T-helper 22 cell (primary cell): Measurements from ENCODE around the gene ACVR2A.

Experiments used
- DNase-seq: peaks from one replicate; pipeline ENCODE4 v3.0.0-alpha.2; 2020; ENCODE audit warnings: low read depth

ACVR2A gene

DNA sequence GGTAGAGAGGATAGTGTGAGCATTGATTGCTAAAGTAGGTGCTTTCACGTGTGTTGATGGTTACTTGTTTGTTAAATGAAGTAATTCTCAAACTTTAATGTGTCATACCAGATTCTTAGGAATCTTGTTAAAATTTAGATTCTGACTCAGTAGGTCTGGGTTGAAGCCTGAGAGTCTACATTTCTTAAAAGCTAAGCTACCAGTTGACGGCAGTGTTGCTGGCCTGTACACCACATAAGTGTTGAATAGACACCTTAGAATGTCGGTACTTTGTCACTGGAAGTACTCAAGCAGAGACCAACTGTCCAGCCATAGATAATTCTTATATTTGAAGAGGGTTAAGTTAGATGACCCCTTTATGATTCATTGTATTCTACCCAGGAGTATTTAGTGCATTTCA, 79.8 kb downstream of the ACVR2A start:
- no peak for DNase-seq

DNA sequence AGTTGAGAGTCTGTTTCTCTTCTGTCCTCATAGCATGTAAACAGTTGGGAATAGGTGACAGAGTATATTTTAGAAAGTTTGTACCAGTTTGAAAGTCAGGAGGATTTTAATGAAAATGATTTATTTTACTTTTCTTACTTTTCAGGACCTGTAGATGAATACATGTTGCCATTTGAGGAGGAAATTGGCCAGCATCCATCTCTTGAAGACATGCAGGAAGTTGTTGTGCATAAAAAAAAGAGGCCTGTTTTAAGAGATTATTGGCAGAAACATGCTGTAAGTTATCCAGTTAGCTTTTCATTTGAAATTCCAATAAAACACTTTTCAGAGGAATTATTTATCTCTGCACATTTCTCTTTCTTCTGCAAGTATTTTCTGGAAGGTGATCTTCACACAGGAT, 81.1 kb downstream of the ACVR2A start:
- DNase-seq: no peak

DNA sequence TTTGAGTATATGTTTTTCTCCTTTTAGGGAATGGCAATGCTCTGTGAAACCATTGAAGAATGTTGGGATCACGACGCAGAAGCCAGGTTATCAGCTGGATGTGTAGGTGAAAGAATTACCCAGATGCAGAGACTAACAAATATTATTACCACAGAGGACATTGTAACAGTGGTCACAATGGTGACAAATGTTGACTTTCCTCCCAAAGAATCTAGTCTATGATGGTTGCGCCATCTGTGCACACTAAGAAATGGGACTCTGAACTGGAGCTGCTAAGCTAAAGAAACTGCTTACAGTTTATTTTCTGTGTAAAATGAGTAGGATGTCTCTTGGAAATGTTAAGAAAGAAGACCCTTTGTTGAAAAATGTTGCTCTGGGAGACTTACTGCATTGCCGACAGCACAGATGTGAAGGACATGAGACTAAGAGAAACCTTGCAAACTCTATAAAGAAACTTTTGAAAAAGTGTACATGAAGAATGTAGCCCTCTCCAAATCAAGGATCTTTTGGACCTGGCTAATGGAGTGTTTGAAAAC, 82.3 kb downstream of the ACVR2A start:
- DNase-seq: no peak

DNA sequence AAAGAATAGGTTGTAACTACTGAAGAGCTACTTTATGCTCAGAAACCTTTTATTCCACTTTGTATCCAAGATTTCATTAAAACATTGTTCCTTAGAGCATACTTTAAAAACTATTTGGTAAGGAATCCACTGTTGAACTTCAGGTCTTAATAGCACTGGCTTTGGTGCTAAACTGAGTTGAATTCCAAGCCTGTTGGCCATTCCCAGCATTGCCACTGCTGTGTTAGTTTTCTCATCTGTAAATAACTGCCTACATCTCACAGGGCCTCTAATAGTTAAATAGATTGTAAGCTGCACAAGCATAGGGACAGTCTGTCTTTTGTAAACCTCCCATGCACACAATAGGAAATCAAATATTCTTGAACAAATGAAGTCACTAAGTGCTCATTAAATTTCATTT, 89.1 kb downstream of the ACVR2A start:
- no peak for DNase-seq

DNA sequence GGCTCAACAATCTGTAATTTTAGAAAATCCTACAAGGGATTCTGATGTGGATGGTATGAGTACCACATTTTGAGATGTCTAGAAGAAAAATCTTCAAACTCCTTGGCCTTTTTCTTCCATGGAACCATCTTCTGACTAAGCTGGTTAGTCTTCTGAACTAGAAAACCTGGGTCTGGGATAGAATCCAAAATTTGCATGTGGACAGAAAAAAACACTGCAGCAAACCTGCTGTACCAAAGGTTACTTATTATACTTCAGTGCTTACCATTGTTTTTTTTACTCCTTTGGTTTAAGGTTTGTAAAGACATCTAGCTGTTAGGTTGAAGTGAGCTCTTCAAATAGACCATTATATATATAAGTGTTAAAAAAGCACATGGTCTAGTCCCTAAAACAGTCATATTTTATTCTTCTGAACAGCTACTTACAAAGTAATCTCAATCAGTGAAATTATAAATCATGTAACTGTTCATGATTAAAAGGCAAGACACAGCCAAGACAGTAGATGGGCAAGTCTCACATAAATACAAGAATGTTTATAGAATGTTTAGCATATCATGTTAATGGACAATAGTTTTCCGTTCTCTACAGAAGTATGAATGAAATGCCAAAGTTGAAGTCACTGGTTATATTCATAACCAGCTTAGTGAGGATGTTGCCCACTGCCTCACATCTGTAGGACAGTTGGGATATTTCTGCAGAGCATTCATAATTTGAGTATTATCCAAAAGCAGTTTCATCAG, 90.2 kb downstream of the ACVR2A start:
- DNase-seq: no peak

DNA sequence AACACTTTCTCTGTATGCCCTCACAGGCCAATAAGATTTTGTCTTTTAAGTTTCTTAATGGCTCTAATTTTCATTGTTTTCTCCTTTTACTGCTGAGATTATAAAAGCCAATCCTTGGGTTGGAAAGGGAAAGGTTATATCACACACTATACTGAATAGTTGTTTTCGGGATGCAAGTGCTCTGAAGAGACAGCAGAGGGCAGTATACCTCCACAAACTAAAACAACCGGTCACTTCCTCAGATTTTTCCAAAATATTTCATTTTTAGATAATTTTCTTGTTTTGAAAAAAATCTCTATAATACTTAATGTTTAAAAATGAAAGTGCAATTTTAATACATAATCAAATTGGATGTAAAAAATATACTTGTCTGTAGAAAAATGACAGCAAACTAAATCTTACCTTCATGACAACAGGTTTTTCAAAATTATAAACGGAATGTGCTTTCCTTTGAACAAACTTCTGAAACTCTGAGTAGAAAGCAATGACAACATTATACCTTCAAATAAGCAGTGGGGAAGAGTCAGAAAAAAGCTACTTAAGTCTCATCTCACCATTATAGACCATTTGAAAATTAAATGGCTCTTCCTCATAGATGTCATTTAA, 93.0 kb downstream of the ACVR2A start:
- no peak for DNase-seq

DNA sequence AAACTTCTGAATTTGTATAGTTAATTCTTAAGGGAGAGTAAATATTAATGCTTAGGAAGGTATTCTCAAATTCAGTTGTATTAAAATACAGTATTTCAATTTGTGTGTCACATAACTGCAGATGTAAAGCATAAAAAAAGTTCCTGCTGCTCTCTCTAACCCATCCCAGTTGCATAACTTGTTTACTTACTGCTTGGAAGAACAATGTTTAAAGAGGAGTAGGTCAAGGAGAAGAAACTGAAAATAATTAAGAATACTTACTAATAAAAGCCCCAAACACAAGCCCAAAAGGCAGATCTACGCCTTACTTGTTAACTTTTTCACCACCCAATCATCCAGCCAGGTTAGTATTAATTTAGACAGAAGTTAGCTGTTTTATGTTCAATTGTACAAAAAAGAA, 94.5 kb downstream of the ACVR2A start:
- no peak for DNase-seq

DNA sequence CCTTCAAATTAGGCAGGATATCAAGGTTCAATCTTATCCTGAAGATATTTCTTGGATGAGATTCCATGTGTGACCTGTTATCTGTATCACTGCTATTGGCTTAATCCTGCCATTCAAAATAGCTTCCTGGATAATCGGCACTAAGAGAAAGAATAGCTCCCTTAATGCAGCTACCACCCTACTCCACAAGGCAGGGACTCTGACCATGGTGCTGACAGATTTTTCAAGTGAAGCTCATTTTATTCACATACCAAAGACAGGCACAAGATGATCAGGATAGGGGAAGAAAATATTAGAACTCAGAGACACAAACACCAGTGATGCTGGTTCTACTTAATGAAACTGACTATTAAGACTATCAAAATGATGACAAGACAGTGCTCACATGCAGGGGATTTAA, 100.8 kb downstream of the ACVR2A start:
- DNase-seq: no peak

DNA sequence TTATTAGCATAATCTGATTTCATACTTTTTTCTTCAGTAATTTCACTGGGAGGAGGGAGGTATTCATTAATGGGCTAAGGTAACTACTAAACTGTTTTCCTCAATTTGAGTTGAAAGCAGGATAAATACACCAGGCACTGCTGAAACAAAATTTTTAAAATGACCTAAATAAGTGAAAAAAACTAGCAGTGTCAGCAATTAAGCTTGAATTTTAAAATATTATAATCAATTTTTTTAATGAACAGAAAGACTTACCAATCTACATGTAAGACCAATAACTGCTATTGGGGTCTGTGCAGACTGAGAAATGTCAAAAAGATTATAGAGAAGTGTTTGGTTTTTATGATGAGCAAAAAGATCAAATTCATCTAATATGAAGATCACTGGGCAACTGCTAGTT, 107.3 kb downstream of the ACVR2A start:
- no peak for DNase-seq

DNA sequence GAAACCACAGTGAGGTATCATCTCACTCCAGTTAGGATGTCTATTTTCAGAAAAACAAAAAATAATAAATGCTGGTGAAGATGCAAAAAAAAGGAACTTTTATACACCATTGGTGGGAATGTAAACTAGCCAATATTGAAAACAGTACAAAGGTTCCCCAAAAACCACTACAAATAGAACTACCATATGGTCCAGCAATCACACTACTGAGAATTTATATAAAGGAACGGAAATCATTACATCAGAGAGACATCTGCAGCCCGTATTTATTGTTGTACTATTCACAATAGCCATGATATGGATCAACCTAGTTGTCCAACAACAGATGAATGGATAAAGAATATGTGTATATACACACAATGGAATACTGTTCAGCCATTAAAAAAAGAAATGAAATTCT, 123.7 kb downstream of the ACVR2A start:
- DNase-seq: no peak

DNA sequence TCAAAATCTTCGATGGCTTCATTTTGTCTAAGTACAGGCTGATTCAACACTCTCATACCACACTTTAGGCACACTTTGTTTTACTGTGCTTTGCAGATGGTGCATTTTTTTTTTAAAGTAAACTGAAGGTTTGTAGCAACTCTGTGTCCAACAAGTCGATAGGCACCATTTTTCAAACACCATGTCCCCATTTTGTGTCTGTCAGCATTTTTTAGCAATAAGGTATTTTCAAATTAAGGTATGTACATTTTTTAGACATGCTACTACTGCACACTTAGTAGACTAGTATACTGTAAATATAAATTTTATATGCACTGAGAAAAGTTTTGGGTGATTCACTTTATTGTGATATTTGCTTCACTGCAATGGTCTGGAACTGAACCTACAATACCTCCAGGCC, 131.3 kb downstream of the ACVR2A start:
- no peak for DNase-seq

DNA sequence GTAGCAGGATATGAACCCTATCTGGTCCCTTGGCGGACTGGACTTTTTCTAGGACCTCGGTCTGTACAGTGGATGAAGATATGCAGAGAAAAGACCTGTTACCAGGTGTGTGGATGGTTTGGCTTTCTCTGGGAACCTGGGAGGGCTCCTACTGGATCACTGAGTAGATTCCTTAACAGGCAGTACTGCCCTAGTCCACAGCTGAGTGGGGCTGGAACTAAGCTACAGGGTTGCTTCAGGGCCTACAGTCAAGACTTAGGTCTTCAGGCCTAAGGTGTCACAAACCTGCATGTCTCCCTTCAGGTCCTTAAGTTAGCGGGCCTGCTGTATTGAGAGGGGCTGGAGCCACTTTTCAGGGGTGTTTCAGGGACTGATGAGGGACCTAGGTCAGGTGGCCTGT, 132.8 kb downstream of the ACVR2A start:
- DNase-seq: no peak
